Keratinocyte (primary cell): Measurements from ENCODE around the gene OXSR1. TPM values are rescaled to one million over a fixed set of nuclear protein-coding genes. Genes with fewer than 3 reads are reported as not detected.

Experiments used
- DNase-seq: peaks from one replicate; pipeline ENCODE4 v3.0.0-alpha.2; 2011; ENCODE audit warnings: low read depth, missing footprints, low spot score
- FAIRE-seq: peaks from 2 replicates; lab custom pipeline; 2011; peaks lifted over from hg19 to GRCh38; lab: Jason Lieb, UNC
- H2AFZ ChIP-seq: 2 replicates; pipeline ENCODE4 v1.6.0; 2012; ENCODE audit warnings: low read length, control low read depth, inconsistent platforms; ENCODE audit not compliant: control insufficient read depth
- H3K27ac ChIP-seq: 2 replicates; pipeline ENCODE4 v1.5.1; 2011; ENCODE audit warnings: low read length; ENCODE audit not compliant: control insufficient read depth, insufficient read depth
- H3K27me3 ChIP-seq: 3 replicates; pipeline ENCODE4 v1.6.0; 2011; ENCODE audit warnings: low read length; ENCODE audit not compliant: control insufficient read depth, insufficient read depth; ENCODE audit errors: extremely low read depth
- H3K36me3 ChIP-seq, 2 experiments: 2 replicates in 1 of 2; 3 replicates in 1 of 2; pipeline ENCODE4 v1.5.1; 2011; ENCODE audit warnings: low read length in 2 of 2, mild to moderate bottlenecking in 1 of 2; ENCODE audit not compliant: control insufficient read depth in 2 of 2, insufficient read depth in 2 of 2; ENCODE audit errors: extremely low read depth in 1 of 2
- H3K4me1 ChIP-seq: 3 replicates; pipeline ENCODE4 v1.5.1; 2011; ENCODE audit warnings: low read length; ENCODE audit not compliant: control insufficient read depth, insufficient read depth; ENCODE audit errors: extremely low read depth
- H3K4me2 ChIP-seq: 3 replicates; pipeline ENCODE4 v1.6.0; 2011; ENCODE audit warnings: low read depth, low read length; ENCODE audit not compliant: control insufficient read depth, insufficient read depth; ENCODE audit errors: extremely low read depth
- H3K4me3 ChIP-seq, 3 experiments: fragments of 200-600 bp in 1 of 3; sonication (generic) in 1 of 3; 2 replicates in 2 of 3; 3 replicates in 1 of 3; pipeline ENCODE4 v1.5.1; 2011 to 2016; ENCODE audit warnings: low read length in 3 of 3, mild to moderate bottlenecking in 3 of 3, control low read depth in 2 of 3, inconsistent platforms in 1 of 3, low read depth in 1 of 3, mixed read lengths in 1 of 3, mixed run types in 1 of 3, moderate library complexity in 1 of 3; ENCODE audit not compliant: control insufficient read depth in 2 of 3, insufficient read depth in 2 of 3; ENCODE audit errors: extremely low read depth in 1 of 3
- H3K79me2 ChIP-seq: 2 replicates; pipeline ENCODE4 v1.6.0; 2012; ENCODE audit warnings: low read length; ENCODE audit not compliant: control insufficient read depth, insufficient read depth
- H3K9ac ChIP-seq: 3 replicates; pipeline ENCODE4 v1.6.0; 2011; ENCODE audit warnings: low read length; ENCODE audit not compliant: control insufficient read depth, insufficient read depth; ENCODE audit errors: extremely low read depth
- H3K9me1 ChIP-seq: 3 replicates; pipeline ENCODE4 v1.6.0; 2011; ENCODE audit warnings: low read length; ENCODE audit not compliant: control insufficient read depth, insufficient read depth; ENCODE audit errors: extremely low read depth
- H3K9me3 ChIP-seq: 2 replicates; pipeline ENCODE4 v1.5.1; 2012; ENCODE audit warnings: low read depth, low read length; ENCODE audit not compliant: control insufficient read depth
- H4K20me1 ChIP-seq: 3 replicates; pipeline ENCODE4 v1.6.0; 2011; ENCODE audit warnings: low read length; ENCODE audit not compliant: control insufficient read depth, insufficient read depth; ENCODE audit errors: extremely low read depth
- EZH2 ChIP-seq: IDR thresholded peaks from one replicate; pipeline ENCODE4 v1.6.1; 2012; ENCODE audit warnings: inconsistent platforms, mild to moderate bottlenecking, low read length, moderate library complexity
- dilution Hi-C: fragments of 300-500 bp; cut with MboI; formaldehyde crosslinking; loops from one replicate; pipeline ENCODE4 v1.7.0; 2020; ENCODE audit warnings: low sequenced_read_pairs; ENCODE audit not compliant: extremely low pct_ligation_motif_present
- polyA plus RNA-seq, 5 experiments: library from polyadenylated mRNA; depleted of rRNA in 3 of 5; stranded (reverse) in 3 of 5; stranded (forward) in 1 of 5; unstranded in 1 of 5; fragments of >200 nt; gene quantifications; 1 replicate in 1 of 5; 2 replicates in 3 of 5; 3 replicates in 1 of 5; pipeline versions ENCODE4 v1.2.1 to v1.2.3, GENCODE V29; 2011 to 2012; ENCODE audit warnings: missing spikeins in 2 of 5, low read depth in 1 of 5, low replicate concordance in 1 of 5
- TF ChIP-seq, protein P1 (sequence below), 3 experiments: IDR thresholded peaks in 1 of 3; conservative IDR thresholded peaks in 1 of 3; optimal IDR thresholded peaks in 1 of 3; 2 replicates in 2 of 3; 3 replicates in 1 of 3; pipeline versions ENCODE3 to v1.5.1; 2011; ENCODE audit warnings: low read length in 3 of 3, mild to moderate bottlenecking in 3 of 3, moderate library complexity in 2 of 3, control low read depth in 1 of 3, inconsistent platforms in 1 of 3; ENCODE audit not compliant: insufficient read depth in 2 of 3; ENCODE audit errors: extremely low read depth in 1 of 3

OXSR1 gene
- polyA plus RNA-seq, 1 donor (not counting 4 experiments of a cell fraction or from before 2014, with no cell fraction given): 77.0 TPM

DNA sequence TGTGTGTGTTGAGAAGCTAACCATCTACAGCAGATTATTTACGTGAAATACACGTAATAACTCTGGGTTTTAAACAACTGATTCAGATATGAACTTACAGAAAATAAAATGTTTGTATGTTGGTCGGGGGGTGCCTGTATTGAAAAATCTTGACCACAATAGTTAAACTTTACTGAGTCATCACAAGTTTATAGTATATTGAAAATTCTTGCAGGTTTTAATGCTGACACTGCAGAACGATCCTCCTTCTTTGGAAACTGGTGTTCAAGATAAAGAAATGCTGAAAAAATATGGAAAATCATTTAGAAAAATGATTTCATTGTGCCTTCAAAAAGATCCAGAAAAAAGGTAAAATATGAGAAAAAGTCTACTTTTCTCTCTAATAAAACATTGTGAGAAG is 59.0 kb downstream of the OXSR1 start:
- Histone ChIP-seq H3K27ac (no peak overlapping the region), H4K20me1 (no peaks in the 10 kb centered on the region), H3K4me3 (no peak overlapping the region), H3K9me1 (no peaks in the 10 kb centered on the region), H2AFZ (no peak overlapping the region), H3K79me2 (peaks cover 26% of the 10 kb centered on the region), H3K9ac (no peak overlapping the region), H3K9me3 (no peaks in the 10 kb centered on the region), H3K4me2 (no peak overlapping the region), H3K36me3 (peaks cover 10 to 18% of the 10 kb centered on the region in 2 experiments), H3K27me3 (no peaks in the 10 kb centered on the region), H3K4me1 (peaks cover 35% of the 10 kb centered on the region)
- TF ChIP-seq EZH2: no peak
- TF ChIP-seq, protein P1, sequence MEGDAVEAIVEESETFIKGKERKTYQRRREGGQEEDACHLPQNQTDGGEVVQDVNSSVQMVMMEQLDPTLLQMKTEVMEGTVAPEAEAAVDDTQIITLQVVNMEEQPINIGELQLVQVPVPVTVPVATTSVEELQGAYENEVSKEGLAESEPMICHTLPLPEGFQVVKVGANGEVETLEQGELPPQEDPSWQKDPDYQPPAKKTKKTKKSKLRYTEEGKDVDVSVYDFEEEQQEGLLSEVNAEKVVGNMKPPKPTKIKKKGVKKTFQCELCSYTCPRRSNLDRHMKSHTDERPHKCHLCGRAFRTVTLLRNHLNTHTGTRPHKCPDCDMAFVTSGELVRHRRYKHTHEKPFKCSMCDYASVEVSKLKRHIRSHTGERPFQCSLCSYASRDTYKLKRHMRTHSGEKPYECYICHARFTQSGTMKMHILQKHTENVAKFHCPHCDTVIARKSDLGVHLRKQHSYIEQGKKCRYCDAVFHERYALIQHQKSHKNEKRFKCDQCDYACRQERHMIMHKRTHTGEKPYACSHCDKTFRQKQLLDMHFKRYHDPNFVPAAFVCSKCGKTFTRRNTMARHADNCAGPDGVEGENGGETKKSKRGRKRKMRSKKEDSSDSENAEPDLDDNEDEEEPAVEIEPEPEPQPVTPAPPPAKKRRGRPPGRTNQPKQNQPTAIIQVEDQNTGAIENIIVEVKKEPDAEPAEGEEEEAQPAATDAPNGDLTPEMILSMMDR (optimal IDR thresholded peaks at IDR 0.05 in 1 of 3, IDR thresholded peaks at IDR 0.05 in 1 of 3, conservative IDR thresholded peaks at IDR 0.05 in 1 of 3; ENCODE audit: extremely low read depth in 1 of 3, insufficient read depth in 2 of 3, low read length in 3 of 3): no peak
- FAIRE-seq (no peak), DNase-seq (no peak)
- dilution Hi-C loops: no loop called here

DNA sequence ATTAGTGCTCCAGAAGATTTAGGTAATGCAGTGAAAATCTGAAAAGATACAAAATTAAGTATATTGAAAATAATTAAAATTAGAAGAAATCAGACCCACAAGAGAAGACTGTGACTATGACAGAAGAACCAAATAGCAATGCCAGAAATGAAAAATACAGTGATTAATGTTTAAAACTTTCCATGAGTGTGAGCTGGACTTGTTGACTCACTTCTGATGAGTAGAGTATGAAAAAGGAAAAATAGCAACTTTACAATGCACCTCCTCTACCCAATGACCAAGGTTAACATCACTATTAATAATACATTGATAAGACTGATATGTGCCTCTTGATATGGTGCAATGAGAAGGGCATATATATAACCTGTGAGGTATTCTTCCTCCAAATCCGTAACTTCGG is 60.9 kb downstream of the OXSR1 start:
- Histone ChIP-seq H2AFZ (no peak overlapping the region), H3K4me1 (peaks cover 35% of the 10 kb centered on the region), H3K4me2 (no peak overlapping the region), H3K27me3 (no peaks in the 10 kb centered on the region), H3K4me3 (no peak overlapping the region), H3K9me3 (no peaks in the 10 kb centered on the region), H4K20me1 (no peaks in the 10 kb centered on the region), H3K27ac (no peak overlapping the region), H3K9ac (no peak overlapping the region), H3K36me3 (peaks cover 11 to 19% of the 10 kb centered on the region in 2 experiments), H3K79me2 (peaks cover 11% of the 10 kb centered on the region), H3K9me1 (no peaks in the 10 kb centered on the region)
- FAIRE-seq (no peak), DNase-seq (no peak)
- no peak for TF ChIP-seq EZH2
- TF ChIP-seq, protein P1 (optimal IDR thresholded peaks at IDR 0.05 in 1 of 3, IDR thresholded peaks at IDR 0.05 in 1 of 3, conservative IDR thresholded peaks at IDR 0.05 in 1 of 3; ENCODE audit: extremely low read depth in 1 of 3, insufficient read depth in 2 of 3, low read length in 3 of 3): no peak
- dilution Hi-C loops: no loop called here
